NT2/D1 (cell line): ENCODE measurements around the gene HPRT1.

ENCODE experiments used
- YY1 ChIP-seq: IDR thresholded peaks from 2 replicates; pipeline ENCODE4 v1.6.1; 2011; ENCODE audit not compliant: insufficient read length, insufficient read depth
- ZNF274 ChIP-seq: IDR thresholded peaks from 2 replicates; pipeline ENCODE4 v1.6.1; 2011; ENCODE audit warnings: mild to moderate bottlenecking, low read depth, low read length

DNA sequence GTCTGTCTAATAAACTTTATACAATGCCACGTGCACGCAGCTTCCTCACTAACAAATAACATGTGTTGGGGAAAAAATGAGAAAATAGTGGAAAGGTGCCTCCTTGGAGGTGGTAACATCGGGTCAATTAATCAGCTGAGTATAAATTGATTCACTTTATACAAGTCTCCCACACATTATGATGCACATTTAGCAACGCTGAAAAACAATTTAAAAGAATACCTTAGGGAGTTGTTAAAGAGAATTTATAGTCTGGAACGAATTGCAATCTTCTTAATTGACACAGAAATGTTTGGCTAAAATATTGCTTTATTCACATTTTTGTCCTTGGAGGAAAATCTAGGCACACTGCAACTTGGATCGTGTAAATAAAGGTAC lies 84.2 kb downstream of the HPRT1 start:
- TF ChIP-seq YY1 (no peak), ZNF274 (no peak)
